GM12801 (cell line): ENCODE measurements around the gene INSYN1.

Experiments used
- CTCF ChIP-seq: IDR thresholded peaks from one replicate; pipeline ENCODE4 v1.5.1; 2011; ENCODE audit warnings: control low read depth; ENCODE audit not compliant: insufficient read length; ENCODE audit errors: extremely low read depth

Gene INSYN1

DNA sequence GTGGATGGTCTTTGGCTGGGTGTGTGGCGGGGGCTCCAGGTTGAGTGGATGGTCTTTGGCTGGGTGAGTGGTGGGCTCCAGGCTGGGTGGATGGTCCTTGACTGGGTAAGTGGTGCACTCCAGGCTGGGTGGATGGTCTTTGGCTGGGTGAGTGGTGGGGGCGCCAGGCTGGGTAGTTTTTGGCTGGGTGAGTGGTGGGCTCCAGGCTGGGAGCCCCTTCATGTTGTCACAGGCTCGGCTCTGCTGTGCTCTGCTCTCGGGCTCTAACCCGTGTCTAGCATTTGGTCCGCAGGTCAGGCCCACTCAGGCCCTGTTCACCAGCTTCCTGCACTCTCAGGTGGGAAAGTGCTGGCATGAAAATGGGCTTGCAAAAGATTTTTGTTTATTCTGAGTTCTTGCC lies 43.9 kb downstream of the INSYN1 start:
- no peak for TF ChIP-seq CTCF

DNA sequence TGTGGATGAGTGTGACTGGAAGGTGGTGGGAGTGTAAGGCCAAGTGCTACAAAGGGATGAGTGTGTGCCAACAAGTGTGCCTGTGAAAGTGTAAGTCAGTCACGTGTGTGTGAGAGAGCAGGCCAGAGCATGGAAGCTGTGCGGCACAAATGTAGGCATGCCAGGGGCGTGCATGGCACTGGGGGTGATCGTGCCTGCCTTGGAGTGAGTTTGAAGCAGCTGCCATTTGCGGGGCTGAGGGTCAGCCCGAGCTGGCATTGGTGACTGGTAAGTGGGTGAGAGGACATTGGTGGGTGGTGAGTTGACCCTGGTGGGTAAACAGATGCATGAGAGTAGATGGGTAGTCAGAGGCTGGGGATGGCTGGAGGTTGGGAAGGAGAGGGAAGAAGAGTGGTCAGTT lies 44.5 kb downstream of the INSYN1 start:
- TF ChIP-seq CTCF = no peak

- no peak for TF ChIP-seq CTCF
Observed at GRCh38 chr15:73704869-73705645, 48.1 kb downstream of the INSYN1 start.

DNA sequence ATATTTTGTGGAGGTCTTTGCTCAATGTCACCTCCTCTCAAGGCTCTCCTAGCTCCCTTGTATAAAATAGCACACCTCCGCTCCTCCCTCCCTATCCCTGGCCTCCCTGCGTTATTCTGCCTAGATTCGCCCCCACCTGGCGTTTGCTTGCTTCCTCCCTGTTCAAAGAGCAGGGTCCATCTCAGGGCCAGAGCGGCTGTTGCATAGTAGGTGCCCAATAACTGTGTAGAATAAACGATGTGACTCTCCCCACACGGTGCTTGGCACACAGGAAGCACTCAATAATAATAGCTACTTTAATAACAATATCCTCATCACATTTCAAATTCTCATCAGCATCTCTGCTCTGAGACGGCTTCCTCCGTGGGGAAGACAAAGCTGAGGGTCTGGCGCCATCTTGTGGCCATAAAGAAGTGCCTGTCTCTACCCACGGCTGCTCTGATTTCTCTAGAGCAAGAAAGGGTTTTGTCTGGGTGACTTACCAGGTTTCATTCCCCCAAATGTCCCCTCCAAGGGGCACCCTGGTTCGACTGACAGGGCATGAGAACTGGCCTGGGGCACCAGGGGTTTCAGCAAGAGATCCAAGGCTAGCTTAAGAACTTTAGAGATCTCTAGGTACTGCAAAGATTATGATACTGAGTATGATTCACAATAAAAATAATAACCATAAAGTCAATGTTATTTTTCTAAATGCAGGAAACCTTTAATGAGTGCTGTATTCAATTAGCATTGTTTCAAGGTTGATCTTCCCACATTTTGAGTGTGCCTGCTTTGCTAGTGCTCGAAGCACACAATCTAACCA lies 52.9 kb downstream of the INSYN1 start:
- peak; percentile 43 for TF ChIP-seq CTCF

DNA sequence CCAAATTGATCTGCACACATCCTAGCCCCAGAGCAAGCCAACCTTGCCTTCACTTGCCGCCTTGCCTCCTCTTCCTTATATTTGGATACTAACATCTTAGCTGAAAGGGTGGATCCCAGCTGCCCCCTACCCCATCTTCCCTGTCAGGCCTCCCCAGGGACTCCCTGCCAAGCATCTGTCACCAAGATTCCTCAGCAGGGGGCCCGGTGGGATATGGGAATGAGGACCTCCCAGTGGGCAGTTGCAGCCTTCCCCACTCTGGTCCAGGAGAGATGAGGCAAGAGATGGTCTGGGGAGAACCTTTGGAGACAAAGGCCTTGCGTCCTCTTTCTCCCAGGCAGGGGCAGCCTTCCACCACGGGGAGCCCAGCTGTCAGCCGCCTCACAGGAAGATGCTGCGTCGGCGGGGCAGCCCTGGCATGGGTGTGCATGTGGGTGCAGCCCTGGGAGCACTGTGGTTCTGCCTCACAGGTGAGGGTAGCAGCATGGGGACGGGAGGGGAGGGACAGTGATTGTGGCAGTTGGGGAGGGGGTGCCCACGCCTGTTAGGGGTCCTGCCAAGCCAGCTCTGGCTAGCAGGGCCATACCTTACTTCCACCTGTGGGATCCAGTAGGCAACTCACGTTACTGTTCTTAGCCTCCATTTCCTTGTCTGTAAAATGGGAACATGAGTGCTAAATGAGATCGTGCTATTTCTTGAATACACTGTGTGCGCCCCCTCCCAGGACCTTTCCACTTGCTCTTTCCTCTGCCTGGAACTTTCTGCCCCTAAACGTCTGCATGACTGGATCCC lies 53.7 kb downstream of the INSYN1 start:
- TF ChIP-seq CTCF = no peak

- TF ChIP-seq CTCF = no peak
Observed at GRCh38 chr15:73697033-73697467, 56.1 kb downstream of the INSYN1 start.

DNA sequence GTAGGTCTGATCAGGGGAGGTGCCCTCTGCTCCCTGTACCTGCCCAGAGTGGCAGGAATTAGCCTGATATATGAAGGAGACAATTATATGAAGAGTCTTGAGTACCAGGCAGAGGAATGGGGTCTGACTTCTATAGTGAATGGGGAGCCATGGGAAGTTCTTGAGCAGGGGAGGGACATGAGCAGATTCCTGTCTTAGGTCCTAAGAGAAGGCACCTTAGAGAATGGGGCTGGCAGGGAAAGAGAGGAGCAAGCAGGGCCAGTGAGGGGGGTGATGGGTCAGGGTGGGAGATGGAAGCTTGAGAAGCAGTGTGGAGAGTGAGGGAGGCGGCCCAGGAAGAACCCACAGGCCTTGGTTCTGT lies 56.5 kb downstream of the INSYN1 start:
- no peak for TF ChIP-seq CTCF
